Measurements from ENCODE around the gene RTN4RL1. TPM values are rescaled to one million over a fixed set of nuclear protein-coding genes. Genes with fewer than 3 reads are reported as not detected.

RTN4RL1 gene
- total and polyA plus RNA-seq, 2 of the 13 experiments (the other 11 are each of a cell fraction or from before 2014, with no cell fraction given), result 0.01 TPM; not detected in 1

DNA sequence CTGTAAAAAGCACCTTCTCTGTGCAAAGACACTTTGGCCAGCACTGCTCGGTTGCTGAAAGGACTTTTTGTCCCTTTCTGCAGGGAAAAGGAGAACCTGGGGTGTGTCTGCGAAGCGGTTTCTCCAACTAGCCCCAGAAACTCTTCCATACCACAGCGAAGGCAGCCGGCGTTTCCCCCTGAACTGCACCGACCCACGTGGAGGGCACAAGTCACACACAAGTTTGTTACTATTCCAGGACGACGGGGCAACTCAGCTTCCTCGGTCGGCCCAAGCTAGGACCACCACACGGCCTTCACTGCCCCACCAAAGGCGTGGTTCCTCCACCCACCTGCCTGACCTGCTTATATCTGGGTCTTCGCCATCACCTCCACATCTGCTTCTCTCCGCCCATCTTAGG is 1.9 kb downstream of the RTN4RL1 start:
- 82% methylated on average over 14 of the region's 16 CpGs for WGBS (ENCODE audit: low lambda C conversion rate)
- FAIRE-seq (no peak), ATAC-seq (no peak), DNase-seq (ENCODE audit: low spot score) (no peak)
- Histone ChIP-seq H2AFZ (ENCODE audit: low read length) (no peak overlapping the region), H3K9ac (ENCODE audit: insufficient read depth, low read depth, low read length) (no peak overlapping the region), H3K27ac (ENCODE audit: extremely low read length, insufficient read depth, low read length) (no peak overlapping the region), H3K79me2 (ENCODE audit: insufficient read depth, low read length) (no peaks in the 10 kb centered on the region), H3K4me1 (ENCODE audit: insufficient read depth, low read length) (peaks cover 17% of the 10 kb centered on the region; the same call in 1 of the 2 replicates), H3K4me2 (ENCODE audit: low read depth, low read length) (no peak overlapping the region), H3K4me3 (replicated peaks in 1 of 3; ENCODE audit: insufficient read depth in 1 of 3, low read depth in 2 of 3, low read length in 3 of 3) (no peak overlapping the region), H3K36me3 (replicated peaks in 1 of 2; ENCODE audit: control insufficient read depth in 1 of 2, insufficient read depth in 2 of 2, low read length in 2 of 2) (no peaks in the 10 kb centered on the region), H4K20me1 (ENCODE audit: insufficient read depth, low read length) (no peaks in the 10 kb centered on the region), H3K9me3 (ENCODE audit: low read length) (no peaks in the 10 kb centered on the region), H3K27me3 (ENCODE audit: control insufficient read depth in 1 of 2, insufficient read depth in 2 of 2, low read length in 2 of 2) (peaks cover 12 to 70% of the 10 kb centered on the region in 2 experiments)
- in situ Hi-C loops (cut with HindIII; ENCODE audit: extremely low pct_ligation_motif_present, low pct_unique_long_range_greater_than_20kb), result no loop called here
- TF ChIP-seq, protein P1, sequence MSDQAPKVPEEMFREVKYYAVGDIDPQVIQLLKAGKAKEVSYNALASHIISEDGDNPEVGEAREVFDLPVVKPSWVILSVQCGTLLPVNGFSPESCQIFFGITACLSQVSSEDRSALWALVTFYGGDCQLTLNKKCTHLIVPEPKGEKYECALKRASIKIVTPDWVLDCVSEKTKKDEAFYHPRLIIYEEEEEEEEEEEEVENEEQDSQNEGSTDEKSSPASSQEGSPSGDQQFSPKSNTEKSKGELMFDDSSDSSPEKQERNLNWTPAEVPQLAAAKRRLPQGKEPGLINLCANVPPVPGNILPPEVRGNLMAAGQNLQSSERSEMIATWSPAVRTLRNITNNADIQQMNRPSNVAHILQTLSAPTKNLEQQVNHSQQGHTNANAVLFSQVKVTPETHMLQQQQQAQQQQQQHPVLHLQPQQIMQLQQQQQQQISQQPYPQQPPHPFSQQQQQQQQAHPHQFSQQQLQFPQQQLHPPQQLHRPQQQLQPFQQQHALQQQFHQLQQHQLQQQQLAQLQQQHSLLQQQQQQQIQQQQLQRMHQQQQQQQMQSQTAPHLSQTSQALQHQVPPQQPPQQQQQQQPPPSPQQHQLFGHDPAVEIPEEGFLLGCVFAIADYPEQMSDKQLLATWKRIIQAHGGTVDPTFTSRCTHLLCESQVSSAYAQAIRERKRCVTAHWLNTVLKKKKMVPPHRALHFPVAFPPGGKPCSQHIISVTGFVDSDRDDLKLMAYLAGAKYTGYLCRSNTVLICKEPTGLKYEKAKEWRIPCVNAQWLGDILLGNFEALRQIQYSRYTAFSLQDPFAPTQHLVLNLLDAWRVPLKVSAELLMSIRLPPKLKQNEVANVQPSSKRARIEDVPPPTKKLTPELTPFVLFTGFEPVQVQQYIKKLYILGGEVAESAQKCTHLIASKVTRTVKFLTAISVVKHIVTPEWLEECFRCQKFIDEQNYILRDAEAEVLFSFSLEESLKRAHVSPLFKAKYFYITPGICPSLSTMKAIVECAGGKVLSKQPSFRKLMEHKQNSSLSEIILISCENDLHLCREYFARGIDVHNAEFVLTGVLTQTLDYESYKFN (CRISPR knock-in tag; conservative IDR thresholded peaks at IDR 0.05), result no peak
- TF ChIP-seq SNAI1 (CRISPR knock-in tag; IDR thresholded peaks at IDR 0.05; ENCODE audit: borderline replicate concordance), result no peak
- TF ChIP-seq JUNB (CRISPR knock-in tag; IDR thresholded peaks at IDR 0.05; ENCODE audit: borderline replicate concordance), result no peak
- no peak for TF ChIP-seq MED8 (CRISPR knock-in tag; IDR thresholded peaks at IDR 0.05; ENCODE audit: insufficient replicate concordance)
- TF ChIP-seq, protein P2, sequence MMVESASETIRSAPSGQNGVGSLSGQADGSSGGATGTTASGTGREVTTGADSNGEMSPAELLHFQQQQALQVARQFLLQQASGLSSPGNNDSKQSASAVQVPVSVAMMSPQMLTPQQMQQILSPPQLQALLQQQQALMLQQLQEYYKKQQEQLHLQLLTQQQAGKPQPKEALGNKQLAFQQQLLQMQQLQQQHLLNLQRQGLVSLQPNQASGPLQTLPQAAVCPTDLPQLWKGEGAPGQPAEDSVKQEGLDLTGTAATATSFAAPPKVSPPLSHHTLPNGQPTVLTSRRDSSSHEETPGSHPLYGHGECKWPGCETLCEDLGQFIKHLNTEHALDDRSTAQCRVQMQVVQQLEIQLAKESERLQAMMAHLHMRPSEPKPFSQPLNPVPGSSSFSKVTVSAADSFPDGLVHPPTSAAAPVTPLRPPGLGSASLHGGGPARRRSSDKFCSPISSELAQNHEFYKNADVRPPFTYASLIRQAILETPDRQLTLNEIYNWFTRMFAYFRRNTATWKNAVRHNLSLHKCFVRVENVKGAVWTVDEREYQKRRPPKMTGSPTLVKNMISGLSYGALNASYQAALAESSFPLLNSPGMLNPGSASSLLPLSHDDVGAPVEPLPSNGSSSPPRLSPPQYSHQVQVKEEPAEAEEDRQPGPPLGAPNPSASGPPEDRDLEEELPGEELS (CRISPR knock-in tag; IDR thresholded peaks at IDR 0.05), result no peak
- TF ChIP-seq, protein P3, sequence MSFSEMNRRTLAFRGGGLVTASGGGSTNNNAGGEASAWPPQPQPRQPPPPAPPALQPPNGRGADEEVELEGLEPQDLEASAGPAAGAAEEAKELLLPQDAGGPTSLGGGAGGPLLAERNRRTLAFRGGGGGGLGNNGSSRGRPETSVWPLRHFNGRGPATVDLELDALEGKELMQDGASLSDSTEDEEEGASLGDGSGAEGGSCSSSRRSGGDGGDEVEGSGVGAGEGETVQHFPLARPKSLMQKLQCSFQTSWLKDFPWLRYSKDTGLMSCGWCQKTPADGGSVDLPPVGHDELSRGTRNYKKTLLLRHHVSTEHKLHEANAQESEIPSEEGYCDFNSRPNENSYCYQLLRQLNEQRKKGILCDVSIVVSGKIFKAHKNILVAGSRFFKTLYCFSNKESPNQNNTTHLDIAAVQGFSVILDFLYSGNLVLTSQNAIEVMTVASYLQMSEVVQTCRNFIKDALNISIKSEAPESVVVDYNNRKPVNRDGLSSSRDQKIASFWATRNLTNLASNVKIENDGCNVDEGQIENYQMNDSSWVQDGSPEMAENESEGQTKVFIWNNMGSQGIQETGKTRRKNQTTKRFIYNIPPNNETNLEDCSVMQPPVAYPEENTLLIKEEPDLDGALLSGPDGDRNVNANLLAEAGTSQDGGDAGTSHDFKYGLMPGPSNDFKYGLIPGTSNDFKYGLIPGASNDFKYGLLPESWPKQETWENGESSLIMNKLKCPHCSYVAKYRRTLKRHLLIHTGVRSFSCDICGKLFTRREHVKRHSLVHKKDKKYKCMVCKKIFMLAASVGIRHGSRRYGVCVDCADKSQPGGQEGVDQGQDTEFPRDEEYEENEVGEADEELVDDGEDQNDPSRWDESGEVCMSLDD (CRISPR knock-in tag; IDR thresholded peaks at IDR 0.05; ENCODE audit: borderline replicate concordance), result no peak
- TF ChIP-seq ZNF572 (CRISPR knock-in tag; IDR thresholded peaks at IDR 0.05), result no peak
- TF ChIP-seq ZNF549 (CRISPR knock-in tag; IDR thresholded peaks at IDR 0.05), result no peak
- TF ChIP-seq, protein P4, sequence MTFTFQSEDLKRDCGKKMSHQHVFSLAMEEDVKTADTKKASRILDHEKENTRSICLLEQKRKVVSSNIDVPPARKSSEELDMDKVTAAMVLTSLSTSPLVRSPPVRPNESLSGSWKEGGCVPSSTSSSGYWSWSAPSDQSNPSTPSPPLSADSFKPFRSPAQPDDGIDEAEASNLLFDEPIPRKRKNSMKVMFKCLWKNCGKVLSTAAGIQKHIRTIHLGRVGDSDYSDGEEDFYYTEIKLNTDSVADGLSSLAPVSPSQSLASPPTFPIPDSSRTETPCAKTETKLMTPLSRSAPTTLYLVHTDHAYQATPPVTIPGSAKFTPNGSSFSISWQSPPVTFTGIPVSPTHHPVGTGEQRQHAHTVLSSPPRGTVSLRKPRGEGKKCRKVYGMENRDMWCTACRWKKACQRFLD (CRISPR knock-in tag; IDR thresholded peaks at IDR 0.05; ENCODE audit: borderline replicate concordance), result no peak
- ChIA-PET POLR2A (no interaction called here), CTCF (ENCODE audit: low intra/inter-chr PET ratio, low total read pairs) (no interaction called here)
- intact Hi-C loops (cut with micrococcal nuclease; ENCODE audit: unreplicated experiment), result loop anchor here (10.0 kb wide), 2 partner anchors 48 to 138 kb away; no protein-coding TSS in a partner anchor
- BruUV-seq (replicated peaks), result no TSS peak

All from HepG2 (cell line).